ENCODE data around the gene EXOC4. TPM values are rescaled to one million over a fixed set of nuclear protein-coding genes. Genes with fewer than 3 reads are reported as not detected.

EXOC4 gene
- total and polyA plus RNA-seq, 2 donors from 2014 or later = 22.8 to 78.7 TPM

GRCh38 chr7:133355325-133355708, 102.4 kb downstream of the EXOC4 start:
- intact Hi-C loops (cut with DNase I) = no loop called here
- H3K27me3 ChIP-seq (ENCODE audit: control insufficient read depth, insufficient read depth, low read length) = no peaks in the 10 kb centered on the region
- peaks cover 0 to 16% (median 7%) of the 10 kb centered on the region in 3 donors for H3K9me3 ChIP-seq (ENCODE audit: control insufficient read depth in 2 of 3, insufficient read depth in 1 of 3, low read length in 3 of 3)
- H3K36me3 ChIP-seq (ENCODE audit: control insufficient read depth in 2 of 3, insufficient read depth in 3 of 3, low read length in 3 of 3) = no peaks in the 10 kb centered on the region
- TF ChIP-seq CTCF (IDR thresholded peaks at IDR 0.05; ENCODE audit: borderline replicate concordance, extremely low read depth, insufficient read depth) = no peak
- DNase-seq (peak in 2 of 5 donors; percentile 34 to 57), FAIRE-seq (no peak)
- no peak overlapping the region for H3K9ac ChIP-seq (ENCODE audit: low read length in 3 of 3)
- no peak overlapping the region for H3K4me3 ChIP-seq (ENCODE audit: low read length in 3 of 3)
- H3K4me1 ChIP-seq (ENCODE audit: control insufficient read depth in 2 of 3, insufficient read depth in 2 of 3, low read depth in 1 of 3, low read length in 3 of 3) = no peaks in the 10 kb centered on the region
- H3K27ac ChIP-seq (ENCODE audit: low read depth in 2 of 2, low read length in 2 of 2) = no peak overlapping the region

GRCh38 chr7:133355822-133356221, 102.9 kb downstream of the EXOC4 start:
- no peak for FAIRE-seq
- H3K27me3 ChIP-seq (ENCODE audit: control insufficient read depth, insufficient read depth, low read length) = no peaks in the 10 kb centered on the region
- intact Hi-C loops (cut with DNase I) = no loop called here
- no peak overlapping the region for H3K9ac ChIP-seq (ENCODE audit: low read length in 3 of 3)
- no peak for DNase-seq
- H3K9me3 ChIP-seq (ENCODE audit: control insufficient read depth in 2 of 3, insufficient read depth in 1 of 3, low read length in 3 of 3) = peaks cover 0 to 16% (median 7%) of the 10 kb centered on the region in 3 donors
- no peak for TF ChIP-seq CTCF (IDR thresholded peaks at IDR 0.05; ENCODE audit: borderline replicate concordance, extremely low read depth, insufficient read depth)
- no peaks in the 10 kb centered on the region for H3K4me1 ChIP-seq (ENCODE audit: control insufficient read depth in 2 of 3, insufficient read depth in 2 of 3, low read depth in 1 of 3, low read length in 3 of 3)
- no peak overlapping the region for H3K4me3 ChIP-seq (ENCODE audit: low read length in 3 of 3)
- H3K36me3 ChIP-seq (ENCODE audit: control insufficient read depth in 2 of 3, insufficient read depth in 3 of 3, low read length in 3 of 3) = no peaks in the 10 kb centered on the region
- H3K27ac ChIP-seq (ENCODE audit: low read depth in 2 of 2, low read length in 2 of 2) = no peak overlapping the region

DNA sequence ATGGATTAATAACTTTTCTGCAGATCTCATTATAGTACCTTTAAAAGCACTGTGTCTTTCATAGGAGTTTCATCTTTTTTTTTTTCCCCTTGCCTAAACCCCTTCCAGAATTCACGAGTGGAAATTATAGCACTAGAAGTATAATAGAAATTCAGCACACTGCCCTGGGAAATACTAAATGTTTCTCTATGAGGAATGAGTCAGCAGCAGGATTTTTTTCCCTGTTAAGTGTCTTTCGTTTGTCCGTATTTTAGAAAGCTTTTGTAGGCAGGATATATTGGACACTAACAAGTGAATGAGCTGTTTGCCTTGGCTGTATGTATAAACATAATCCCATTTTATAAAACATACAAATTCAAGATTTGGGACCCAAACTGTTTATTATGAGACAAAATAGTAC, 105.8 kb downstream of the EXOC4 start:
- no peak for TF ChIP-seq CTCF (IDR thresholded peaks at IDR 0.05; ENCODE audit: borderline replicate concordance, extremely low read depth, insufficient read depth)
- Histone ChIP-seq H3K4me3 (ENCODE audit: low read length in 3 of 3) (no peak overlapping the region), H3K27ac (ENCODE audit: low read depth in 2 of 2, low read length in 2 of 2) (no peak overlapping the region), H3K27me3 (ENCODE audit: control insufficient read depth, insufficient read depth, low read length) (no peaks in the 10 kb centered on the region), H3K9ac (ENCODE audit: low read length in 3 of 3) (no peak overlapping the region), H3K36me3 (ENCODE audit: control insufficient read depth in 2 of 3, insufficient read depth in 3 of 3, low read length in 3 of 3) (no peaks in the 10 kb centered on the region), H3K9me3 (ENCODE audit: control insufficient read depth in 2 of 3, insufficient read depth in 1 of 3, low read length in 3 of 3) (peaks cover 0 to under 1% (median 0%) of the 10 kb centered on the region in 3 donors), H3K4me1 (ENCODE audit: control insufficient read depth in 2 of 3, insufficient read depth in 2 of 3, low read depth in 1 of 3, low read length in 3 of 3) (no peaks in the 10 kb centered on the region)
- no peak for DNase-seq
- no peak for FAIRE-seq
- intact Hi-C loops (cut with DNase I) = no loop called here

GRCh38 chr7:133359449-133359848, 106.6 kb downstream of the EXOC4 start:
- Histone ChIP-seq H3K36me3 (ENCODE audit: control insufficient read depth in 2 of 3, insufficient read depth in 3 of 3, low read length in 3 of 3) (no peaks in the 10 kb centered on the region), H3K9me3 (ENCODE audit: control insufficient read depth in 2 of 3, insufficient read depth in 1 of 3, low read length in 3 of 3) (no peaks in the 10 kb centered on the region), H3K27ac (ENCODE audit: low read depth in 2 of 2, low read length in 2 of 2) (no peak overlapping the region), H3K4me3 (ENCODE audit: low read length in 3 of 3) (no peak overlapping the region), H3K4me1 (ENCODE audit: control insufficient read depth in 2 of 3, insufficient read depth in 2 of 3, low read depth in 1 of 3, low read length in 3 of 3) (no peaks in the 10 kb centered on the region), H3K27me3 (ENCODE audit: control insufficient read depth, insufficient read depth, low read length) (no peaks in the 10 kb centered on the region), H3K9ac (ENCODE audit: low read length in 3 of 3) (no peak overlapping the region)
- intact Hi-C loops (cut with DNase I) = no loop called here
- DNase-seq (no peak), FAIRE-seq (no peak)
- TF ChIP-seq CTCF (IDR thresholded peaks at IDR 0.05; ENCODE audit: borderline replicate concordance, extremely low read depth, insufficient read depth) = no peak

Measured in kidney (tissue), 14 donors.